GM12878 (cell line): ENCODE measurements around the gene TTLL10. TPM values are rescaled to one million over a fixed set of nuclear protein-coding genes. Genes with fewer than 3 reads are reported as not detected.

Experiments
- ATAC-seq: fragments of 200-7000 bp; cut with Tn5 transposase; 3 replicates; pipeline ENCODE4 v1.9.1; 2020; ENCODE audit warnings: mild to moderate bottlenecking, moderate library complexity
- BruUV-seq: library from RNA; stranded (reverse); fragments of 400-500 nt; replicated peaks from 2 replicates; lab custom pipeline; 2021; lab: Mats Ljungman, UMichigan
- CTCF ChIA-PET: fragments of 300-600 bp; sonication (Branson Sonifier 250); formaldehyde crosslinking; extraction: SDS; loops from one replicate; lab custom pipeline; 2021; ENCODE audit warnings: inconsistent platforms; lab: Yijun Ruan, JAX
- POLR2A ChIA-PET: fragments of 350-600 bp; formaldehyde crosslinking; extraction: SDS; loops from one replicate; lab custom pipeline; 2021; ENCODE audit warnings: inconsistent platforms; lab: Charles Lee
- RAD21 ChIA-PET: fragments of 300-600 bp; sonication (Branson Sonifier 250); formaldehyde crosslinking; loops from one replicate; lab custom pipeline; 2023; ENCODE audit warnings: antibody characterized with exemption; ENCODE audit not compliant: unreplicated experiment; lab: Charles Lee
- SMC1A ChIA-PET: fragments of 300-600 bp; sonication (Branson Sonifier 250); formaldehyde crosslinking; loops from one replicate; lab custom pipeline; 2023; ENCODE audit not compliant: unreplicated experiment, uncharacterized antibody; lab: Charles Lee
- DNase-seq: peaks from one replicate; pipeline ENCODE4 v3.0.0-alpha.2; 2011; ENCODE audit warnings: low read depth, low spot score
- FAIRE-seq: peaks from 3 replicates; lab custom pipeline; 2011; peaks lifted over from hg19 to GRCh38; lab: Jason Lieb, UNC
- H2AFZ ChIP-seq: 2 replicates; pipeline ENCODE4 v1.6.0; 2011; ENCODE audit warnings: low read depth, low read length, control low read depth; ENCODE audit not compliant: control insufficient read depth
- H3K27ac ChIP-seq: 2 replicates; pipeline ENCODE4 v1.5.1; 2011; ENCODE audit warnings: control low read depth; ENCODE audit not compliant: control insufficient read depth, insufficient read depth
- H3K27me3 ChIP-seq, 2 experiments: replicated peaks in 1 of 2; 2 replicates each; pipeline versions ENCODE4 v1.6.0 to v1.6.1; 2011; ENCODE audit warnings: low read length in 1 of 2; ENCODE audit not compliant: control insufficient read depth in 2 of 2, insufficient read depth in 2 of 2
- H3K36me3 ChIP-seq, 2 experiments: 2 replicates each; pipeline ENCODE4 v1.5.1; 2011; ENCODE audit warnings: low read length in 1 of 2; ENCODE audit not compliant: control insufficient read depth in 2 of 2, insufficient read depth in 2 of 2
- H3K4me1 ChIP-seq: 2 replicates; pipeline ENCODE4 v1.6.1; 2011; ENCODE audit warnings: mild to moderate bottlenecking, low read length, moderate library complexity, mixed read lengths; ENCODE audit not compliant: control insufficient read depth, insufficient read depth
- H3K4me2 ChIP-seq: 2 replicates; pipeline ENCODE4 v1.6.0; 2011; ENCODE audit warnings: control low read depth; ENCODE audit not compliant: control insufficient read depth, insufficient read depth
- H3K4me3 ChIP-seq: fragments of 200-600 bp; sonication (generic); 2 replicates; pipeline ENCODE4 v1.5.1; 2016
- H3K79me2 ChIP-seq: 2 replicates; pipeline ENCODE4 v1.6.0; 2011; ENCODE audit warnings: low read length; ENCODE audit not compliant: control insufficient read depth, insufficient read depth
- H3K9ac ChIP-seq: 2 replicates; pipeline ENCODE4 v1.8.0; 2011; ENCODE audit warnings: low read length, control low read depth, mixed read lengths; ENCODE audit not compliant: control insufficient read depth, insufficient read depth
- H3K9me3 ChIP-seq: replicated peaks from 3 replicates; pipeline ENCODE4 v1.5.1; 2011; ENCODE audit warnings: mild to moderate bottlenecking, low read length; ENCODE audit not compliant: control insufficient read depth, insufficient read depth
- H4K20me1 ChIP-seq: 2 replicates; pipeline ENCODE4 v1.6.0; 2011; ENCODE audit not compliant: control insufficient read depth, insufficient read depth
- CBFB ChIP-seq: IDR thresholded peaks from 2 replicates; pipeline ENCODE4 v1.6.1; 2016; ENCODE audit warnings: antibody characterized with exemption, low read depth
- CBX3 ChIP-seq: fragments of 200-600 bp; sonication (generic); IDR thresholded peaks from 2 replicates; pipeline ENCODE4 v1.6.1; 2016; ENCODE audit warnings: low read depth, borderline replicate concordance
- CBX5 ChIP-seq: sonication (generic); IDR thresholded peaks from 2 replicates; pipeline ENCODE4 v1.6.1; 2016; ENCODE audit warnings: low read depth, moderate library complexity, mild to moderate bottlenecking, inconsistent platforms
- CREM ChIP-seq: IDR thresholded peaks from 2 replicates; pipeline ENCODE4 v1.6.1; 2014; ENCODE audit warnings: antibody characterized with exemption, low read depth
- CTCF ChIP-seq, 3 experiments: IDR thresholded peaks in 2 of 3; conservative IDR thresholded peaks in 1 of 3; 2 replicates each; pipeline ENCODE4 v1.5.1; 2011; ENCODE audit warnings: low read depth in 3 of 3, low read length in 3 of 3, mild to moderate bottlenecking in 3 of 3, control low read depth in 2 of 3, moderate library complexity in 2 of 3, inconsistent platforms in 1 of 3, mixed read lengths in 1 of 3; ENCODE audit not compliant: control insufficient read depth in 2 of 3, insufficient read depth in 1 of 3; ENCODE audit errors: extremely low read depth in 1 of 3
- FOXK2 ChIP-seq: fragments of 450-650 bp; IDR thresholded peaks from 2 replicates; pipeline ENCODE4 v1.6.1; 2017; ENCODE audit warnings: mild to moderate bottlenecking, moderate library complexity
- JUND ChIP-seq: IDR thresholded peaks from 2 replicates; pipeline ENCODE4 v1.6.1; 2012; ENCODE audit warnings: low read depth, mild to moderate bottlenecking, low read length, improper control_type of control experiment, moderate library complexity
- MTA2 ChIP-seq: fragments of 450-650 bp; IDR thresholded peaks from 2 replicates; pipeline ENCODE4 v1.6.1; 2016; ENCODE audit warnings: low read depth, mild to moderate bottlenecking, moderate library complexity
- NKRF ChIP-seq: fragments of 450-650 bp; conservative IDR thresholded peaks from 2 replicates; pipeline ENCODE4 v1.6.1; 2017; ENCODE audit warnings: mild to moderate bottlenecking, moderate library complexity
- NRF1 ChIP-seq: conservative IDR thresholded peaks from 2 replicates; pipeline ENCODE4 v1.6.1; 2011; ENCODE audit warnings: mild to moderate bottlenecking, low read depth, low read length, improper control_type of control experiment
- PBX3 ChIP-seq: IDR thresholded peaks from 2 replicates; pipeline ENCODE4 v1.6.1; 2011; ENCODE audit warnings: mild to moderate bottlenecking, low read depth, low read length, moderate library complexity; ENCODE audit not compliant: insufficient replicate concordance
- POLR2AphosphoS2 ChIP-seq: IDR thresholded peaks from 2 replicates; pipeline ENCODE4 v1.6.1; 2011; ENCODE audit warnings: low read depth, mild to moderate bottlenecking, low read length, improper control_type of control experiment, moderate library complexity
- POU2F2 ChIP-seq: IDR thresholded peaks from 3 replicates; pipeline ENCODE4 v1.6.1; 2011; ENCODE audit warnings: low read depth, mild to moderate bottlenecking, low read length, borderline replicate concordance
- RELB ChIP-seq: fragments of 450-650 bp; IDR thresholded peaks from 2 replicates; pipeline ENCODE4 v1.6.1; 2017; ENCODE audit warnings: low read depth, mild to moderate bottlenecking, moderate library complexity
- RUNX3 ChIP-seq: IDR thresholded peaks from 2 replicates; pipeline ENCODE4 v1.6.1; 2012; ENCODE audit warnings: low read length, inconsistent platforms
- TBL1XR1 ChIP-seq: IDR thresholded peaks from 2 replicates; pipeline ENCODE4 v1.6.1; 2012; ENCODE audit warnings: low read depth, low read length, improper control_type of control experiment
- TCF3 ChIP-seq: IDR thresholded peaks from 2 replicates; pipeline ENCODE4 v1.6.1; 2012; ENCODE audit warnings: low read depth, mild to moderate bottlenecking, low read length, borderline replicate concordance; ENCODE audit not compliant: insufficient read depth
- YY1 ChIP-seq: IDR thresholded peaks from 2 replicates; pipeline ENCODE4 v1.6.1; 2011; ENCODE audit warnings: low read depth, mild to moderate bottlenecking, low read length
- WGBS: methylation state at CpG from one replicate; pipeline ENCODE4 v1.1.6; 2016; ENCODE audit warnings: low lambda C conversion rate; ENCODE audit not compliant: insufficient replicate concordance, insufficient coverage; ENCODE audit errors: missing lambda C conversion rate; 5-methylcytosine and 5-hydroxymethylcytosine counted together
- in situ Hi-C: fragments of 300-500 bp; cut with MboI; formaldehyde crosslinking; loops from 9 replicates; pipeline ENCODE4 v1.14.3; 2018; ENCODE audit warnings: mixed read lengths
- intact Hi-C: fragments of 100-400 bp; cut with micrococcal nuclease; formaldehyde crosslinking; loops from one replicate; pipeline ENCODE4 v1.14.2; 2022; ENCODE audit not compliant: unreplicated experiment
- polyA plus RNA-seq, 11 experiments: library from polyadenylated mRNA; depleted of rRNA in 4 of 11; unstranded in 6 of 11; stranded (reverse) in 5 of 11; fragments of >200 nt; fragmentation: Nextera tagmentation in 4 of 11; fragmentation: Illumina TruSeq in 1 of 11; extraction: Ambion mirVana in 4 of 11; extraction: Trizol in 1 of 11; gene quantifications; 1 replicate in 1 of 11; 2 replicates in 10 of 11; pipeline versions ENCODE4 v1.2.1 to v1.2.3, GENCODE V29; 2011 to 2016; ENCODE audit warnings: inconsistent platforms in 2 of 11, missing spikeins in 2 of 11, low read depth in 1 of 11
- total RNA-seq, 4 experiments: library from RNA; depleted of rRNA in 3 of 4; stranded (reverse); fragments of >200 nt in 3 of 4; fragmentation: Illumina TruSeq in 1 of 4; extraction: Trizol in 1 of 4; gene quantifications; 2 replicates each; pipeline versions ENCODE4 v1.2.1 to v1.2.3, GENCODE V29; 2013 to 2021

Gene TTLL10
- total and polyA plus RNA-seq, 10 of the 15 experiments (the other 5 are each of a cell fraction or from before 2014, with no cell fraction given) = not detected

GRCh38 chr1:1197551-1198422, 24.1 kb downstream of the TTLL10 start:
- Histone ChIP-seq H3K79me2 (no peaks in the 10 kb centered on the region), H3K9me3 (peaks cover 2% of the 10 kb centered on the region; the same call in 1 of the 3 replicates), H3K4me2 (no peak overlapping the region), H3K36me3 (no peaks in the 10 kb centered on the region), H3K4me3 (no peak overlapping the region), H3K4me1 (no peaks in the 10 kb centered on the region), H4K20me1 (no peaks in the 10 kb centered on the region), H3K9ac (no peak overlapping the region), H2AFZ (no peak overlapping the region), H3K27ac (no peak overlapping the region), H3K27me3 (no peaks in the 10 kb centered on the region)
- intact Hi-C loops = no loop called here
- ChIA-PET POLR2A (no interaction called here), SMC1A (no interaction called here), CTCF (no interaction called here), RAD21 (no interaction called here)
- DNase-seq = no peak
- in situ Hi-C loops = no loop called here
- WGBS = 63% methylated on average over 35 of the region's 48 CpGs
- no peak for FAIRE-seq
- no TSS peak for BruUV-seq
- TF ChIP-seq TBL1XR1 (no peak), CBX5 (no peak), JUND (no peak), RELB (no peak), YY1 (no peak), RUNX3 (no peak), CBX3 (no peak), POU2F2 (no peak), MTA2 (no peak), PBX3 (no peak), CREM (no peak), CTCF (IDR thresholded peaks at IDR 0.05 in 2 of 3, conservative IDR thresholded peaks at IDR 0.05 in 1 of 3; ENCODE audit: control insufficient read depth in 2 of 3, extremely low read depth in 1 of 3, insufficient read depth in 1 of 3, low read depth in 3 of 3, low read length in 3 of 3) (no peak), FOXK2 (no peak), TCF3 (no peak), NRF1 (no peak), NKRF (no peak), CBFB (no peak), POLR2AphosphoS2 (no peak)
- no peak for ATAC-seq
